Colonic mucosa (tissue), 4 donors: ENCODE measurements around the gene TCERG1L. TPM values are rescaled to one million over a fixed set of nuclear protein-coding genes. Genes with fewer than 3 reads are reported as not detected.

Source experiments
- DNase-seq: peaks from one replicate; pipeline ENCODE4 v3.0.0-alpha.2; 2020
- H3K27ac ChIP-seq: fragments of 200-600 bp; one replicate; pipeline ENCODE4 v1.8.0; 2021
- H3K27me3 ChIP-seq: fragments of 200-600 bp; one replicate; pipeline ENCODE4 v1.8.0; 2021
- H3K36me3 ChIP-seq: fragments of 200-600 bp; one replicate; pipeline ENCODE4 v1.8.0; 2021
- H3K4me1 ChIP-seq: fragments of 200-600 bp; one replicate; pipeline ENCODE4 v1.8.0; 2021; ENCODE audit warnings: mild to moderate bottlenecking
- H3K4me3 ChIP-seq: fragments of 200-600 bp; one replicate; pipeline ENCODE4 v1.8.0; 2021
- H3K9ac ChIP-seq, 2 donors: one replicate each; pipeline ENCODE4 v1.7.0; 2013; ENCODE audit warnings: control low read depth in 2 of 2, low read depth in 2 of 2, low read length in 2 of 2
- H3K9me3 ChIP-seq: fragments of 200-600 bp; one replicate; pipeline ENCODE4 v1.8.0; 2021
- intact Hi-C: fragments of 100-400 bp; cut with DNase I; formaldehyde crosslinking; loops from one replicate; pipeline ENCODE4 v1.14.1; 2022
- total RNA-seq, 2 donors: library from RNA; stranded (reverse); fragmentation: NEBNext Ultra II Directional in 1 of 2; extraction: Animal tissue kit (Norgen Biotek cat#: 25700) in 1 of 2; gene quantifications; one replicate each; pipeline ENCODE4 v1.2.1, GENCODE V29; 2021
- TF ChIP-seq, protein P1 (sequence below): fragments of 200-600 bp; IDR thresholded peaks from one replicate; pipeline ENCODE4 v1.8.0; 2022; ENCODE audit warnings: antibody characterized with exemption, mild to moderate bottlenecking
- donor health status: healthy.
- donor health status: DM: no; HTN: no; CAD: no.
- donor health status: DM: no; HTN: no; CAD: no.

Gene TCERG1L
- total RNA-seq, 2 donors from 2014 or later = not detected

DNA sequence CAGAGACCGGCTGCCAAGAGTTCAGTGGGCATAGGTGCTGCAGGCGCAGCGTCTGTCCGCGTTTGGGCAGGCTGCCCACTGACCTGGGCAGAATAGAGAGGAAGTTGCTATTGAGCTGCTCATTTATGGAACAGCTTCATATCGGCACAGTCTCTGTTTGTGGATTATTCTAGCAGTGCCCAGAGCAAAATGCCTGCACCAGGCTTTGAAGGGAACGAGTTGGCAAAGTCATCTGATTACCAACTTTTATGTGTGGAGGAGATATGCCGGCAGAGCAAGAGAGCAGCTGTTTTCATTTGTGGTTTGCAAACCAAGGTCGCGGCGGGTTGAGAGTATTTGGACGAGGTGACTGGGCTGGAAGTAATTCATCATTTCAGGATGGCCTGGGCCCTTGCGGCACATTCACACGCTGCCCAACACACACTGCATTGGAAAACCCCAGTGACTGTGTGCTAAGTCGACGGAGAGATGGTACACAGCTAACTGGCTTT is 228.5 kb downstream of the TCERG1L start:
- no peak for DNase-seq
- Histone ChIP-seq H3K4me1 (no peaks in the 10 kb centered on the region), H3K9ac (no peak overlapping the region), H3K27me3 (no peaks in the 10 kb centered on the region), H3K36me3 (no peaks in the 10 kb centered on the region), H3K27ac (no peak overlapping the region), H3K4me3 (no peak overlapping the region), H3K9me3 (no peaks in the 10 kb centered on the region)
- TF ChIP-seq, protein P1, sequence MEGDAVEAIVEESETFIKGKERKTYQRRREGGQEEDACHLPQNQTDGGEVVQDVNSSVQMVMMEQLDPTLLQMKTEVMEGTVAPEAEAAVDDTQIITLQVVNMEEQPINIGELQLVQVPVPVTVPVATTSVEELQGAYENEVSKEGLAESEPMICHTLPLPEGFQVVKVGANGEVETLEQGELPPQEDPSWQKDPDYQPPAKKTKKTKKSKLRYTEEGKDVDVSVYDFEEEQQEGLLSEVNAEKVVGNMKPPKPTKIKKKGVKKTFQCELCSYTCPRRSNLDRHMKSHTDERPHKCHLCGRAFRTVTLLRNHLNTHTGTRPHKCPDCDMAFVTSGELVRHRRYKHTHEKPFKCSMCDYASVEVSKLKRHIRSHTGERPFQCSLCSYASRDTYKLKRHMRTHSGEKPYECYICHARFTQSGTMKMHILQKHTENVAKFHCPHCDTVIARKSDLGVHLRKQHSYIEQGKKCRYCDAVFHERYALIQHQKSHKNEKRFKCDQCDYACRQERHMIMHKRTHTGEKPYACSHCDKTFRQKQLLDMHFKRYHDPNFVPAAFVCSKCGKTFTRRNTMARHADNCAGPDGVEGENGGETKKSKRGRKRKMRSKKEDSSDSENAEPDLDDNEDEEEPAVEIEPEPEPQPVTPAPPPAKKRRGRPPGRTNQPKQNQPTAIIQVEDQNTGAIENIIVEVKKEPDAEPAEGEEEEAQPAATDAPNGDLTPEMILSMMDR = no peak
- intact Hi-C loops = no loop called here

DNA sequence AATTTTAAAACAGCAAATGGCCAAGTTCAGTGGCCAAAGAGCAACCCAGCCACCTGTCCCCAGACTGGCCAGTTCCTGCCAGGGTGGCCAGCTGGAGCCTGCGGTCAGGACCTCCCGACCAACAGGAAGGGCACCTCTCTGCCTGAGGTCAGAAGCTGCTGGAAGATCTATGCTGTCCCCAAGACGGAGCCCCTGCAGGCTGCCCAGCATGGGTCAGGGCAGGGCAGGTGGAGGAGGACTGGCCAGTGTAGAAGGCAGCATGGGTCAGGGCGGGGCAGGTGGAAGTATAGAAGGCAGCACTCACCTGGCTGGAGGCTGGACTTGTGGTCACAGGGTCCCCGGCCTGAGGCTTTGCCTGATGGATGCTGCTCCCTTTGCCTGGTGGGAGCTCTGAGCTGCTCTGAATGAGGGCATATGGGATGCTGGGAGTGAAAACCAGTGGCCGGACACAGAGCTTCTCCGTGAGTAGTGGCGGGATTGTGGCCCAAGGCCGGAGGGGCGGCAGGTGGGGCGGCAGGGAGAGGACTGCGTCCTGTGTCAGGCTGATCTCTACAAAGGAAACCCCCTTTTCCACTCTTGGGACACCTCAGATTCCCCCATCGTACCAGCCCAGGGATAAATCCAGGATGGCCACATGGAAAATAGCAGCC is 229.2 kb downstream of the TCERG1L start:
- Histone ChIP-seq H3K4me1 (no peaks in the 10 kb centered on the region), H3K27me3 (no peaks in the 10 kb centered on the region), H3K36me3 (no peaks in the 10 kb centered on the region), H3K27ac (no peak overlapping the region), H3K9me3 (no peaks in the 10 kb centered on the region), H3K4me3 (no peak overlapping the region), H3K9ac (no peak overlapping the region)
- no peak for DNase-seq
- intact Hi-C loops = no loop called here
- TF ChIP-seq, protein P1 = no peak

DNA sequence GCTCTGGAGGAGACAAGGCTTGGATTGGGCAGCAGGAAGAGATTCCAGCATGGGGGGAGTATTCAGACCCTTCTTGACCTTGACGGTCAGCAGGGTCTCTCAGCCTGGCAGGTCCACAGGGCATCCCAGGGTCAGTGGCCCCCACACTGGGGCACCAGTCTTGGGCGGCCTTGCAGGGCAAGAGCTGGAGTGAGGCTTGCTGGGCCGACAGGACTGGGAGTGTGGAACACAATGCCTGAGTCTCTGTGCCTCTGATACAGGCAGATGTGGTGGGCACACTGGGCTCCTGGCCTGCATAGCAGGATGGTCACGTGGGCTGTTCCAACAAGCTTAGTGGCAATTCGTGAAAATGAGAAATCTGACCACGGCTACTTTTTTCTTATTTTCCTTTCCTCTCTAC is 229.7 kb downstream of the TCERG1L start:
- H3K4me1 ChIP-seq = no peaks in the 10 kb centered on the region
- no peak overlapping the region for H3K27ac ChIP-seq
- H3K9ac ChIP-seq = no peak overlapping the region
- H3K4me3 ChIP-seq = no peak overlapping the region
- H3K36me3 ChIP-seq = no peaks in the 10 kb centered on the region
- no peaks in the 10 kb centered on the region for H3K9me3 ChIP-seq
- H3K27me3 ChIP-seq = no peaks in the 10 kb centered on the region
- TF ChIP-seq, protein P1 = no peak
- DNase-seq = no peak
- intact Hi-C loops = no loop called here

DNA sequence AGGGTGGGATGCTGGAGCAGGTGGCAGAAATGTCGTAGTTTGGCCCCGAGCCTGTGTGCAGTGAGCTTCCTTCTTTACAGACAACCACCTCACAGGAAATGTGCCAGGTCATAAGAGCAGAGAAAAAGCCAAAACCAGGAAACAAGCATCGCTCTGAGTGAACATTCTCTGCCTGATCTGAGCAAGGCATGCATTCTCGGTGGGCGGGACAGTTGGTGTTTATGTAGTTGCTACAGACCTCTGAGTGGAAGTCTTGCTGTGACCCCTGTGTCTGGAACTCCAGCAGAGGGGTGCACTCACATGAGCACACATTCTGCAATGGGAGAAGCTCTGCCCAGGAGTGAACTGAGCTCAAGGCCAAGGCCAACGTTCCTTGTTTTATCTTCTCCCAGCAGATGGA is 230.1 kb downstream of the TCERG1L start:
- Histone ChIP-seq H3K27ac (no peak overlapping the region), H3K9ac (no peak overlapping the region), H3K4me1 (no peaks in the 10 kb centered on the region), H3K9me3 (no peaks in the 10 kb centered on the region), H3K4me3 (no peak overlapping the region), H3K36me3 (no peaks in the 10 kb centered on the region), H3K27me3 (no peaks in the 10 kb centered on the region)
- TF ChIP-seq, protein P1 = no peak
- DNase-seq = no peak
- intact Hi-C loops = no loop called here

DNA sequence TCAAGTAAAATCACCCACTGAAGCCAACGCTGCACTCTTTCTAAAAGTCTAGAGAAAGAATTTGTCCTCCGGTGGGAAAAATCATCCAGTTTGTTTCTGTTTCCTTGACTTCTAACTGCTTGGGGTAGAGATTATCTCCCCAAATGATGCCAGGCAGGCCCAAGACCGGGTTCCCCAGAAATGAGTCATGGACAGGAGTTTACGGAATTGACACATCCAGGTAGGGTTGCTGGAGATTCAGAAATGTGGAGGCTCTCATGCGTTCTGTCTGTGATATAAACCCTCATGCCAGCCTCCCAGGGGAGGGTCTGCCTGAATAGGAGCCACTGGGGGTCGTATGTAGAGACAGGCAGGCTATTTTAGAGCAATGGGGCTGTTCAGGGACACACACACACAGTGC is 230.9 kb downstream of the TCERG1L start:
- Histone ChIP-seq H3K9ac (no peak overlapping the region), H3K4me1 (no peaks in the 10 kb centered on the region), H3K9me3 (no peaks in the 10 kb centered on the region), H3K4me3 (no peak overlapping the region), H3K36me3 (no peaks in the 10 kb centered on the region), H3K27me3 (no peaks in the 10 kb centered on the region), H3K27ac (no peak overlapping the region)
- intact Hi-C loops = no loop called here
- no peak for DNase-seq
- TF ChIP-seq, protein P1 = no peak
